Suprapubic skin (tissue), 4 donors: ENCODE data around the gene SLC6A7. TPM values are rescaled to one million over a fixed set of nuclear protein-coding genes. Genes with fewer than 3 reads are reported as not detected.
A peak's percentile ranks its signal among the peaks of the same experiment; 100 is the strongest.

Experiments used
- DNase-seq, 2 donors: peaks; one replicate each; pipeline ENCODE4 v3.0.0-alpha.2; 2019; ENCODE audit warnings: low spot score in 2 of 2
- H3K27ac ChIP-seq: fragments of 200-600 bp; sonication (generic); one replicate; pipeline ENCODE4 v1.5.1; 2019
- H3K27me3 ChIP-seq: fragments of 200-600 bp; sonication (generic); one replicate; pipeline ENCODE4 v1.5.1; 2019
- H3K36me3 ChIP-seq: fragments of 200-600 bp; sonication (generic); one replicate; pipeline ENCODE4 v1.5.1; 2019
- H3K4me1 ChIP-seq: fragments of 200-600 bp; sonication (generic); one replicate; pipeline ENCODE4 v1.5.1; 2019
- H3K4me3 ChIP-seq: fragments of 200-600 bp; sonication (generic); one replicate; pipeline ENCODE4 v1.5.1; 2019; ENCODE audit warnings: mild to moderate bottlenecking
- H3K9me3 ChIP-seq: fragments of 200-600 bp; sonication (generic); one replicate; pipeline ENCODE4 v1.5.1; 2019
- CTCF ChIP-seq, 2 donors: fragments of 200-600 bp in 1 of 2; fragments of 450-650 bp in 1 of 2; sonication (generic) in 1 of 2; IDR thresholded peaks; one replicate each; pipeline ENCODE4 v1.5.1; 2016 to 2019; ENCODE audit warnings: antibody characterized with exemption in 2 of 2, mild to moderate bottlenecking in 1 of 2, moderate library complexity in 1 of 2
- EP300 ChIP-seq: sonication (generic); formaldehyde crosslinking; IDR thresholded peaks from one replicate; pipeline ENCODE4 v1.6.1; 2017; ENCODE audit warnings: antibody characterized with exemption
- POLR2A ChIP-seq, 2 donors: fragments of 450-650 bp; IDR thresholded peaks; one replicate each; pipeline ENCODE4 v1.6.1; 2017; ENCODE audit warnings: antibody characterized with exemption in 2 of 2, mild to moderate bottlenecking in 2 of 2, moderate library complexity in 2 of 2
- POLR2AphosphoS5 ChIP-seq, 3 donors: sonication (generic); formaldehyde crosslinking; IDR thresholded peaks; one replicate each; pipeline ENCODE4 v1.6.1; 2017; ENCODE audit warnings: antibody characterized with exemption in 3 of 3
- WGBS: methylation state at CpG from one replicate; pipeline ENCODE4 v1.1.5; 2018; 5-methylcytosine and 5-hydroxymethylcytosine counted together
- total RNA-seq, 4 donors: library from RNA; depleted of rRNA; stranded (reverse); fragments of >200 nt; gene quantifications; one replicate each; pipeline ENCODE4 v1.1.0, GENCODE V29; 2016

The SLC6A7 gene
- total RNA-seq, 4 donors from 2014 or later: not detected

- no peak overlapping the region for H3K4me3 ChIP-seq
- WGBS: 78% methylated on average over 7 of the region's 15 CpGs
- no peaks in the 10 kb centered on the region for H3K36me3 ChIP-seq
- H3K27me3 ChIP-seq: no peaks in the 10 kb centered on the region
- peaks cover 11% of the 10 kb centered on the region for H3K4me1 ChIP-seq
- TF ChIP-seq CTCF (IDR thresholded peaks at IDR 0.05) (no peak), EP300 (no peak), POLR2A (IDR thresholded peaks at IDR 0.05) (no peak), POLR2AphosphoS5 (IDR thresholded peaks at IDR 0.05) (no peak)
- DNase-seq: no peak
- no peak overlapping the region for H3K27ac ChIP-seq
- no peaks in the 10 kb centered on the region for H3K9me3 ChIP-seq
Observed at GRCh38 chr5:150211156-150212030, 21.5 kb downstream of the SLC6A7 start.

GRCh38 chr5:150213530-150213929, 23.7 kb downstream of the SLC6A7 start:
- Histone ChIP-seq H3K27ac (no peak overlapping the region), H3K27me3 (no peaks in the 10 kb centered on the region), H3K36me3 (no peaks in the 10 kb centered on the region), H3K9me3 (no peaks in the 10 kb centered on the region), H3K4me3 (no peak overlapping the region), H3K4me1 (peaks cover 11% of the 10 kb centered on the region)
- WGBS: 50% methylated on average over 6 of the region's 6 CpGs
- TF ChIP-seq CTCF (IDR thresholded peaks at IDR 0.05) (no peak), POLR2AphosphoS5 (IDR thresholded peaks at IDR 0.05) (no peak), EP300 (no peak), POLR2A (IDR thresholded peaks at IDR 0.05) (no peak)
- no peak for DNase-seq

GRCh38 chr5:150214289-150214688, 24.4 kb downstream of the SLC6A7 start:
- peak in 1 of 2 donors; percentile 10 for TF ChIP-seq CTCF (IDR thresholded peaks at IDR 0.05)
- no peak for TF ChIP-seq POLR2AphosphoS5 (IDR thresholded peaks at IDR 0.05)
- H3K27ac ChIP-seq: no peak overlapping the region
- peaks cover 7% of the 10 kb centered on the region for H3K4me1 ChIP-seq
- H3K4me3 ChIP-seq: no peak overlapping the region
- H3K36me3 ChIP-seq: no peaks in the 10 kb centered on the region
- H3K27me3 ChIP-seq: no peaks in the 10 kb centered on the region
- DNase-seq: no peak
- 45% methylated on average over 5 of the region's 7 CpGs for WGBS
- H3K9me3 ChIP-seq: no peaks in the 10 kb centered on the region

GRCh38 chr5:150215979-150216944, 26.4 kb downstream of the SLC6A7 start:
- Histone ChIP-seq H3K4me3 (no peak overlapping the region), H3K27me3 (no peaks in the 10 kb centered on the region), H3K9me3 (no peaks in the 10 kb centered on the region), H3K27ac (no peak overlapping the region), H3K4me1 (peaks cover 7% of the 10 kb centered on the region), H3K36me3 (no peaks in the 10 kb centered on the region)
- 70% methylated on average over 9 of the region's 10 CpGs for WGBS
- DNase-seq: no peak
- TF ChIP-seq EP300 (no peak), POLR2AphosphoS5 (IDR thresholded peaks at IDR 0.05) (no peak), CTCF (IDR thresholded peaks at IDR 0.05) (no peak), POLR2A (IDR thresholded peaks at IDR 0.05) (no peak)

- no peaks in the 10 kb centered on the region for H3K36me3 ChIP-seq
- no peak overlapping the region for H3K4me3 ChIP-seq
- no peaks in the 10 kb centered on the region for H3K9me3 ChIP-seq
- WGBS: 29% methylated on average over 2 of the region's 2 CpGs
- peaks cover 7% of the 10 kb centered on the region for H3K4me1 ChIP-seq
- no peak overlapping the region for H3K27ac ChIP-seq
- DNase-seq: no peak
- TF ChIP-seq CTCF (IDR thresholded peaks at IDR 0.05): no peak
- no peak for TF ChIP-seq POLR2A (IDR thresholded peaks at IDR 0.05)
- TF ChIP-seq EP300: no peak
- no peaks in the 10 kb centered on the region for H3K27me3 ChIP-seq
Observed at GRCh38 chr5:150217038-150217437, 27.2 kb downstream of the SLC6A7 start.
